Right lung (tissue), 5 donors: ENCODE data around the gene ATG4B. TPM values are rescaled to one million over a fixed set of nuclear protein-coding genes. Genes with fewer than 3 reads are reported as not detected.

Experiments used
- DNase-seq, 2 donors: peaks; one replicate each; pipeline ENCODE4 v3.0.0-alpha.2; 2013
- polyA plus RNA-seq, 5 donors: library from polyadenylated mRNA; unstranded; fragments of 120-200 nt; gene quantifications; one replicate each; pipeline versions ENCODE4 v1.2.1 to v1.2.3, GENCODE V29; 2013; ENCODE audit warnings: inconsistent platforms in 1 of 5, low replicate concordance in 1 of 5; ENCODE audit not compliant: insufficient read length in 5 of 5, insufficient read depth in 1 of 5

ATG4B gene
- polyA plus RNA-seq, 5 donors = 65.3 to 87.2 (median 77.6) TPM

DNA sequence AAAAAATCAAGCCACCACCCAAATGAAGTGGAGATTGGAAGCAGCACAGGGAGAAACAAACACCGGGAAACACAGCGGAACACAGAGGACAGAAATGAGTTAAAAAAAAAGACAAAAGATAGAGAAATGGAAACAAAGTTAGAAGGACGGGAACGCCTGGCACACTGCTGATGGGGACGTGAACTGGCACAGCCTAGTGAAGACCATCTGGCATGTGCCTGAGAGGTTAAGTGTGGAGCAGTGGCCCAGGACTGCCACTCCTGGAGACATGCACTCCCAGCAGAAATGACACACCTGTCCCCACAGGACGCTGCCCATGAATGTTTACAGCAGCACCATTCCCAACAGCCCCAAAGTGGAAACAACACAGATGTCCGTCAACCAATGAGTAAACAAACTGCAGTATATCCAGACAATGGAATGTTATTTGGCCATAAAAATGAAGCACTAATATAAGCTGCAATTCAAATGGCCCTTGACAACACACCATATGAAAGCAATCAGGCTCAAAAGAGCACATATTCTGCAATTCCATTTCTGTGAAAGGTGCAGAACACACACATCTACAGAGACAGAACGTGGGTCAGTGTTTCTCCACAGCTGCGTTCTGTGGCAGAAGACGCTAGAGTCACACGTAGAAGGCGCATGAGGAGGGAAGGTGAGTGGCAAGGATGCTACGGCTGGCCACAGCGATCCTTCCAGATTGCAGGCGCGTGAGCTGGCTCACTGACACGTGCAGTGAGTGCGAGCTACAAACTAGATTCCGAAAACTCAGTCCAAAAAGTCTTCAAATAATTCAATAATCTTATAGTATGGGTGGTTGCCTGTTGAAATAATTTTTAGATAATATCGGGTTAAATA is 25.1 kb upstream of the ATG4B start:
- peak in 1 of 2 donors; percentile 40 for DNase-seq

DNA sequence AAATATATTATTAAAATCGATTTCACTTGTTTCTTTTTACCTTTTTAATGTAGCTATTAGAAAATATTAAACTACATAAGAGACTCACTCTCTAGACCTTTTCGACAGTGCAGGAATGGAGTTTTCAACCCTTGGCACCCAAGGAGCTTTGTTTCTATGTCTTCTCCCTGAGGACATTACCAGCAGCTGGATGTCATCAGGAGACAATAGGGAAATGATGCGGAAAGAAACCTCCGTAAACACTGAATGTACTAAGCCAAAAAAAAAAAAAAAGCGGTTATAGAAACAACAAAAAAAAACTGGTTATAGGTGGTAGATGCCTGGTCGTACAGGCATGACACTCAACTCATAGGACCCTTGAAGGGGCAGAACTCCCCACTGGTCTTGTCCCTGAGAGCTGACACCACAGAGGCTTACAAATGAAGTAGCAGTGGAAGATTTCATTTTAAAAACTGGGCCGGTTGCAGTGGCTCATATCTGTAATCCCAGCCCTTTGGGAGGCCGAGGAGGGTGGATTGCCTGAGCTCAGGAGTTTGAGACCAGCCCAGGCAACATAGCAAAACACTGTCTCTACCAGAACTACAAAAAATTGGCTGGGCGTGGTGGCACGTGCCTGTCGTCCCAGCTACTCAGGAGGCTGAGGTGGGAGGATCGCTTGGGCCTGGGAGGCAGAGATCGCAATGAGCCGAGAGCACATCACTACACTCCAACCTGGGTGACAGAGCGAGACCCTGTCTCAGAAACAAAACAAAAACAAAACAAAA is 24.3 kb upstream of the ATG4B start:
- DNase-seq = peak; percentile 64 to 76

DNA sequence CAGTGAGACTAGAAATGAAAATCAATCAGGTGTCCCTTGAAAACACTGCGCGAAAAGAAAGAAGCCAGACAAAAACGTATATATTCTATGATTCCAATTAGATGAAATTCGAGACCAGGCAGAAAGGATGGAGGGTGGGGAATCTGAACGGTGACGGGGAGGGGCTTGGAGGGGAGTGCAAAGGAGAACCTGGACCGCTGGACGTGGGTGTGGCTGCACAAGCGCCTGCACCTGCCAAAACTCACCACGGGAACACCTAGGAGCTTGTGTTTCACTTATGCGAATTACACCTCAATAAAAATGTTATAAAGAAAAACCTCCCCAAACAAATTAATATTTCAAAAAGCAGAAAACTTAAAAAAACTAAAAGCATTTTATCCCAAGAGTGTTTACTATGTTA is 22.5 kb upstream of the ATG4B start:
- DNase-seq = no peak

DNA sequence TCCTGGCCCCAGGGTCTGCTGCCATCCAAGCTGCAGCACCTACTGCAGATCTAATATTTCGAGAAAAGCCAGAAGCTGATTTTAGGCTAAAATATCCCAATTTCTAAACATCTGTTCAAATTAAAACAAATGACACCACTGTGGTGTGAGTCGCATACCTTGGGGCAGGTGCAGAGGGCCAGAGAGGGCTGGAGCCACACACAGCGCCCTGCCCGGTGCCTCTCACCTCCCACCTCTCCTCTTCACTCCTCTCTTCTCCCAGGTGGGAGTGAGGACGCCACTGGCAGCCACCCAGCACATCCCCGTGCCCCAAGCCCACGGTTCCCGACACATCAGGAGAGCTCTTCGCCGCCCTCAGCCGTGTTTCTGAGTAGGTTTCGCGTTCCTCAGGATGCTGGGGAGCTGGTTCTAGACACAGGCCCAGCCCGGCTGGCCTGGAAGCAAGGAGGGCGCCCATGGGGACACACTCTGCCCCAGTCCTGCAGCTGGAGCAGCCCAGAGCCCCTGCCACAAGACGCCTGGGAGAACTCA is 21.9 kb upstream of the ATG4B start:
- DNase-seq = no peak

DNA sequence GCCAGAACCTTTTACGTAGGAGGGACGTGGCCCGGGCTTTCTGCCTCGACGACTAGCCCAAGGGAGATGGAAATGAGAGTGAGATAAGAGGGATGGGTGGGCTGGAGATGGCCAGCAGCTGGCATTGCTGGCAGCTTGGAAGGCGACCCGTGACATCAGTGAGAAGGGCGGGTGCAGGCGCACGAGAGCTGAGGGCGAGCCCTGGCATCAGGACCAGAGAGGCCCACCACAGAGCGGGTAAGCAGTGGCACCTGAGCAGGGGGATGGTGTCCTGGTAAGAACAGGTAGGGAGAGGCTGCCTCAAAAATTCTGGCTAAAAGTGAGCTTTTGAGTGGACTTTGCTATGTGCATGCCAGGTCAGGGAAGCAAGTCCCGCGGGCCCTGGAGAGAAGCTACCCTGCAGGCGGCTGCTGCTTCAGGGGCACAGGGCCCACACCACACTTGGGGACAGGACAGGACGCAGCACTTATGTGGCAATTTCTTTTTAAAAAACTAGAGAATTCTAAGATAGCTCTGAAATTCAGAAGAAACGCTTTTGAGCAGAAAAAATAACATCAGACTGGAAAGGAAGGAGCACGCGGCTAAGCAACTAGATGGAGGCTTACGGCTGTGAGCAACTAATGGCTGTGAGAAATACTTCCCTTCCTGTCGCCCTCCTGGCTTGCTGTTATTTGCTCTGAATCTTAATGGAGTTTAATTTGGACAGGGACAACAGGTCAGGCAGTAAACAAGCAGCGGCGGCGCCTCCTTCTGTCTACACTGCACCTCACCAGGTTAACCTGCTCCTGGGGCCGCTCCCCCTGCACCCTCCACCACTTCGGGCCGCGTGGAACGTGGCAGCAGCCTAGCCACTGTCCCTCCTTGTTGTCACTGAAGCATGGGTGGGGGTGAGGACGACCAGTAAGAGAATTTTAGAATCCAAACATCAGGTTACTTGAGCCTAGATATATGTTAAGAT is 21.0 kb upstream of the ATG4B start:
- DNase-seq = no peak

DNA sequence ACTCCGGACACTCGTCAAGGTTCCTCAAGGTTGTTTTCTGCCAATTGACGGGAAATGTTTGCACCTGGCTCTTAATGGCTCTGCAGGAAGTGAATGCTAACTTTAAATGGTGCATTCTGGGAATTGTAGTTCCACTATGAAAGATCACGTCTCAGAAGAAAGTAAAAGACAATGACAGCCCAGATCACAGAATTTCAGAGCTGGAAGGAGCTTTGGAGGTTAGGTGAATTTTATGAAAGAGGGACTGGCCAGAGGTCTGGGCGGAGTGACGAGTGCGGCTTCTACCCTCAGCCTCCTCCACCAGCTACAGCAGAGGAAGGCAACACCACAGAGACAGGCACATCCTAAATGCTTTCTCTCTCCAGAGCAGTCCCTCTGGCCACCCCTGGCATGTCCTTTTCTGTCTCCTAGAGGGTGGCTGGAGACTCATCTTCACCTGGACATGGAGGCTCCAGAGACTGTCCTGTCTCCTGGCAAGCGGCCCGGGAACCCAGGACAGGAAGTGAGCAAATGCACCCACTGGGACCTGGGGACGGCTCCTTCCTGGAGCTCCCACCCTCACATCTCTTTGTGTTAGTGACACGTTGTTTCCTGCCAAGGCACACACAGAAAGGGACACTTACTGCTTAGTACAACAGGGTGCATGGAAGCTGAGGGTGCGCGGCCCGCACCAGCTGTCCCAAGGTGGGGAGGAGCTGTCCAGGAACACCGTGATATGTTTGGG is 19.9 kb upstream of the ATG4B start:
- no peak for DNase-seq

DNA sequence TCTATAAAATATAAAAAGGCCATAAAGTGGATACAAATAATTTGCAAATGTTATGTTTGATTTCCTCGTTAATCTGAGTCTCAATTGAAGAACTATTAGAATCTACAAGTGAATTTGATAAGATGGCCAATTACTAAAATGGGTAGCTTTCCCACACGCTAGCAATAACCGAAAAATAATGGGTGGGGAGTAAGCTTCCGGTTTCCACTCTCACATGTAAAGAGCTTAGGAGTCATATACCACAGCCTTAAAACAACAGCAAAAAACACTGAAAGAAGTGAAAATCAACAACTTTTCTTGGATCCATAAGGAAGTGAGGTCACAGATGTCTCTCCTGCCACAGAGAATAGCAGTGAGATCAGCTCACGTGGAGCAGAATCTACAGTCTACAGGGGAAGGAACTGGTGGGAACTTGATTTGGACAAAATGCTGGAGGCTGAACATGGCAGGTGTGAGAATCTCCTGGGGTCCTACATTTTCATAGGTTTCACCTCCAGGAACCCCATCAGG is 19.1 kb upstream of the ATG4B start:
- no peak for DNase-seq

DNA sequence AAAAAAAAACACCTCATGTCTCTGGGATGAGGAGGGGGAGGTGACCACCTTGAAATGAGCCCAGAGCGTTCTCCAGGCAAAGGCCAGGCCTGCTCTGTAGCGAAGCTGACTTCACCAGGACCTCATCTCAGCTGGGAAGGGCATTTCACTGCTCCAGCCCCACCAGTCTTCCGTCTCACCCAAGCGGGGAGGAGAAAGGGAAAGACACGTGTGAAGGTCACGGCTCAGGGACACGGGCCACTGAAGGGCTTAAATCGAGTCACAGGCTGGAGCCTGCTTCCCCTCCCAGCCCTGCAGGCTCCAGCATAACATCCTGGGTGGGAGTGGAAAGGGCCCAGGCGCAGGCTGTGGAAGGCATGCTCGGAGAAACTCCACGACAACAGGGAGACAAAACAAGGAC is 18.7 kb upstream of the ATG4B start:
- DNase-seq = no peak

DNA sequence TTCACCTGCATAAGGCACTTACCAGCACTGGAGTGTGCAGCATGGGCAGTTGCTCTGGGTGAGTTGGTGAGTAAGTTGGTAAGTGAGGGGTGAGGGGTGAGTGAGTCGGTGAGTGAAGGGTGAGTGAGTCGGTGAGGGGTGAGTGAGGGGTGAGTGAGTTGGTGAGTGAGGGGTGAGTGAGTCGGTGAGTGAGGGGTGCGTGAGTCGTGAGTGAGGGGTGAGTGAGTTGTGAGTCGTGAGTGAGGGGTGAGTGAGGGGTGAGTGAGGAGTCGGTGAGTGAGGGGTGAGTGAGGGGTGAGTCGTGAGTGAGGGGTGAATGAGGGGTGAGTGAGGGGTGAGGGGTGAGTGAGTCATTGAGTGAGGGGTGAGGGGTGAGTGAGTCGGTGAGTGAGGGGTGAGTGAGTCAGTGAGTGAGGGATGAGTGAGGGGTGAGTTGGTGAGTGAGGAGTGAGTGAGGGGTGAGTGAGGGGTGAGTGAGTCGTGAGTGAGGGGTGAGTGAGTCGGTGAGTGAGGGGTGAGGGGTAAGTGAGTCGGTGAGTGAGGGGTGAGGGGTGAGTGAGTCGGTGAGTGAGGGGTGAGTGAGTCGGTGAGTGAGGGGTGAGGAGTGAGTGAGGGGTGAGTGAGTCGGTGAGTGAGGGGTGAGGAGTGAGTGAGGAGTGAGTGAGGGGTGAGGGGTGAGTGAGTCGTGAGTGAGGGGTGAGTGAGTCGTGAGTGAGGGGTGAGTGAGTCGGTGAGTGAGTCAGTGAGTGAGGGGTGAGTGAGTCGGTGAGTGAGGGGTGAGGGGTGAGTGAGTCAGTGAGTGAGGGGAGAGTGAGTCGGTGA is 17.7 kb upstream of the ATG4B start:
- no peak for DNase-seq

DNA sequence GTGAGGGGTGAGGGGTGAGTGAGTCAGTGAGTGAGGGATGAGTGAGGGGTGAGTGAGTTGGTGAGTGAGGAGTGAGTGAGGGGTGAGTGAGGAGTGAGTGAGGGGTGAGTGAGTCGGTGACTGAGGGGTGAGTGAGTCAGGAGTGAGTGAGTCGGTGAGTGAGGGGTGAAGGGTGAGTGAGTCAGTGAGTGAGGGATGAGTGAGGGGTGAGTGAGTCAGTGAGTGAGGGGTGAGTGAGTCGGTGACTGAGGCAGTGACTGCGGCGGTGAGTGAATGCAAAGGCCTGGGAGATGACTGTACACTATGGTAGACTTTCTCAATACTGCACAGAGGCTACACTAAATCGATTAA is 17.1 kb upstream of the ATG4B start:
- no peak for DNase-seq

DNA sequence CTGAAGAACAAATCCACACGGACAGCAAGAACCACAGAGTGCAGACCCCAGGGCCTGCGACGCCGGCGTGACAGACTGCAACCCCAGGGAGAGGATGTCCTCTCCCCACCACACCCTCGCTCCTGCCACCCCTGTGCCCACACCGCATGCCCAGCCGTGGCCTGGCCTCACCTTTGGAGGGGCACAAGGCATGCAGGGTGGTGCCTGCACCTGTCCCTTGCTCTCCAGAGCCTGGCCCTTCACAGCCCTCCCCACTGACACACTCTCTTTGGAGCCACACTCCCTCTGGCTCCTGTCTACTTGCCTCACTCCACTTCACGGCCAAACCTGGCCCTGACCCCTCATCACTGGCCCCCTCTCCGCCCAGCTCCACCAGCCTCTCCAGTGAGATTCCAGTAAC is 9.8 kb upstream of the ATG4B start:
- DNase-seq = no peak

DNA sequence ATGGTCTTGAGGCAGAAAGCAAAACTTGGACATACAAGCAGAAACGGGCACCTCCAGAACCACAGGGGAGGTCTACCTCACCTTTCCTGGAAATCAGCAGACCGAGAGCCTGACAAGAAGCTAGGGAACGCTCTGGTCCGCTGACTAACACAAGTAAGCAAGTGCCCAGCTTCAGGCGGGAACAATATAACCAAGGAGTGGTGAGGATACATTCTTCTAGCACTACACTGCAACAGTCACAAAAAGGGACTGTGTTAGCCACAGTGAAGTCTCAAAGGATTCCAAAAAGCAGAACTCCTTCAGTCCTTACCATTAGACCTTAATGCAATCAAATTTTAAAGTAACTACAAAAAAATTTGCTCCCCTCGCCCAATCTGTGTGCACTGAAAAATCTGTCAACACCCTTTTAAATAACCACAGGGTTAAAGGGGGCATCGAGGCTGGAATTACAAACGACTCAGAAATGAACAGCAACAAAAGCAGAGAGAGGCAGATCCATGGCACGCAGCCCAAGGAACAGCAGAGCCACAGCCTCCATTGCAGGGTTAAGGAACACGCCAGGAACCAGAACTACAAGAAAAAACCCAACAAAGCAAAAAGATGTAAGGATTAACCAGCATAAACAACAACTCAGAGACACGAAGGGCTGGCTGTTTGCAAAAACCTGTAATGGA is 7.6 kb upstream of the ATG4B start:
- DNase-seq = no peak

DNA sequence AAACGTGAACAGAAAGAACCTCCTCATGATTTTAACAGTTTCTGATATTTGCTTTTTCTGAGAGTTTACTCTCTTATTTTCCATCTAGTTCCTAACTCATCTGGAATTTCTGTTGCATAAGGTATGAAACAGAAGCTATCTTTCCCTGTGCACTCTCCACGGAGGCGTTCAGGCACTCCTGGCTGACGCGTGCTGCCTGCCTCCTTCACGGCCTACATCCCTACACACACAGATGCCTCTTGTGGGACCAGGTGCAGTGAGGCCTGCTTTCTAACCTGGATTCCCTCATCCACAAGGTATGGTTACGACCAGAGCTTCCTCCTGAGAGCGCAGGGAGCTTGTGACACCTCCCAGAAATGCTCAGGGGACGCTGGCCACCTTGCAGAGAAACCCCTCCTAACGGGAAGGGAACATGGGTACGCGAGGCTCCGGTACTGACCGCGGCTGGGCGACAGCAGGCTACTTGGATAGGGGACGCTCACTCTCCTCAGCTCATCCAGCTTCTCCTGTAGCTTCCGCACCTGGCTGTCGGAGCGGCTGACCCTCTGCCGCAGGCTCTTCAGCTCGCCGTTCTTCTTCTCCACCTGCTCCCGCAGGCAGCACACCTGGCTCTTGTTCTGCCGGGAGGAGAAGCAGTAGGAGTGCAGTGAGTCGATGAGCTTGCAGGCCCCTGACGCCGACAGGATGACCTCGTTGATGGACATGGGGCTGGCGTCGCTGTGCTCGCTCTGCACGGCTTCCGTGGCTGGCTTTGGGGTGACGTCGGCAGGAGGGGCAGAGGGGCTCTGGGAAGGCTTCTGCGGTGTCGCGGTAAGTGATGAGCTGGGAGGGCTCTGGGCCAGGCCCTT is 4.8 kb upstream of the ATG4B start:
- DNase-seq = no peak

DNA sequence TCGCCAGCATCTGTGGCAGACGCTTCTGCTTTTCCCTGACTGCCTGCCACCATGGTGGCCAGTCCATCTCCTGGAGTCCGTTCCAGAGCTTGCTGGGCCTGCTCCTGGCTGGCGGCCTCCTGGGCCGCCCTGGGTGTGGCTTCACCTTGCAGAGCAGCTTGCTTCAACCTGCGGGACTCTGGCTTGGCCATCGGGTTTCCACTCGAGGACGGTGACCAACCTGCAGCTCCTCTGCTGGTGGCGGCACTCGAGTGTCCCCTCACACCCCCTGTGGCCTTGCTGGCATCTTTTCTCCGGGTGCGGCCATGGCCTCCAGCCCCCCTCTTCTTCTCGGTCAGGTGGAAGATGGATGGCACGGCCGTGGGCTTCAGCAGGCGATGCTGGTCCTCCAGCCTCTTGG is 3.9 kb upstream of the ATG4B start:
- DNase-seq = no peak

DNA sequence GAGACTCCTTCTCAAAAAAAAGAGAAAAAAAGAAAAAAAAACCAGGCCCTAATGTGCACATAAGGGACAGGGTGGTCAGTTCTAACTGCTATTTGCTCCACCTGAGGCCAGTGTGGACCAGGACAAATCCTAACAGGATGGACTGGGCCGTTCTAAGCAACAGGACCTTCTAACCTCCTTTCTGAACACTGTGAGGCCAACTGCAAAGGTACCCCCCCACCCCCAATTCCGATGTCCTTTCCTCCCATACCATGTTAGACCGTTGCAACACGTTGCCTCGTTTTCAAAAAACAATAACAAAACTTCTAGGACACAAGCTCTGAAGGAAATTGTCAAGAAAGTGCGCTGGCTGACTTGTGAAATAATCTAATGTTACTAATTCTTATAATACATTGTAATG is 1.7 kb upstream of the ATG4B start:
- no peak for DNase-seq

DNA sequence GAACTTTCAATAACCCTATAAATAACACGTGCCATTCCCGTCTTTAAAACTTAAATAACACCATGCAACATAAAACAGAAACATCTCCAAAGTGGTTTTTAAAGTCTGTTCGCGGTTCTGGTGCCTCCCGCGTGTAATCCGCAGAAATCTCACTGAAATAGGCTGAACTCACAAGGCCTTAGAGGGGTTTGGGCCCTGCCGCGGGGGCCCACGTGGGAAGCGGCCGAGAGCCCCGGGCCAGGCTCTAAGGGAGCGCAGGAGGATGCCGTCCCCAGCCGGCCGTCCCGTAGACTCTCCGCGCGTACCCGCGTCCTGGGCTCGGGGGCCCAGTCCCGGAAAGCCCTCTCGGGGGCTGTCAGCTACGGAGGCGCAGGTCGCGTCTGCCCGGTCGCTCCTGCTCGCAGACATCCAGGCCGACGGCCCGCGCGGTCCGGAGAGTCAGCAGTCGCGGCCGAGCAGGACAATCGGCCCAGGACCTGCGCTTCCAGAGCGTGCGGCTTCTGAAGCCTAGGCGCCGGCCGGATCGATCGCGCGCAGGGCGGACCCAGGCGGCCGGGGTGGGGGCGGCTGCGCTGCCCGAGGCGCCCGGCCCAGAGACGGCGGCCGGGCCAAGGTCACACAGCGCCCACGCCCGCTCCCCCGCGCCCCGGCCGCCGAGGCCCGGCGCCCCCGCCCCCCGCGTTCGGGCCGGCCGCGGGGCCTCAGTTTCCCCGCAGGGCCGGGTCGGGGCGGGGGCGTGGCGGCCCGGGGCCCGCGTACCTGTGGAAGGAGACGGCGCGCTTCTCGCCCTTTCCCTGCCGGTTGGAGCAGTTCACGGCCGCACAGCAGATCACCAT is 1.1 kb upstream of the ATG4B start:
- no peak for DNase-seq
